GM13977 (cell line): ENCODE measurements around the gene SBF1.

Experiments used
- DNase-seq: peaks from one replicate; pipeline ENCODE4 v3.0.0; 2012; ENCODE audit warnings: low spot score
- in situ Hi-C: fragments of 300-500 bp; cut with MboI; formaldehyde crosslinking; loops from one replicate; pipeline ENCODE4 v1.12.0; 2022; ENCODE audit warnings: low sequenced_read_pairs, low pct_unique_long_range_greater_than_20kb, mixed read lengths, inconsistent platforms; ENCODE audit not compliant: unreplicated experiment
- TF ChIP-seq, protein P1 (sequence below): IDR thresholded peaks from 2 replicates; pipeline ENCODE4 v1.5.1; 2012; ENCODE audit warnings: mild to moderate bottlenecking, control low read depth; ENCODE audit not compliant: insufficient read depth; ENCODE audit errors: extremely low read depth, missing control alignments

SBF1 gene

DNA sequence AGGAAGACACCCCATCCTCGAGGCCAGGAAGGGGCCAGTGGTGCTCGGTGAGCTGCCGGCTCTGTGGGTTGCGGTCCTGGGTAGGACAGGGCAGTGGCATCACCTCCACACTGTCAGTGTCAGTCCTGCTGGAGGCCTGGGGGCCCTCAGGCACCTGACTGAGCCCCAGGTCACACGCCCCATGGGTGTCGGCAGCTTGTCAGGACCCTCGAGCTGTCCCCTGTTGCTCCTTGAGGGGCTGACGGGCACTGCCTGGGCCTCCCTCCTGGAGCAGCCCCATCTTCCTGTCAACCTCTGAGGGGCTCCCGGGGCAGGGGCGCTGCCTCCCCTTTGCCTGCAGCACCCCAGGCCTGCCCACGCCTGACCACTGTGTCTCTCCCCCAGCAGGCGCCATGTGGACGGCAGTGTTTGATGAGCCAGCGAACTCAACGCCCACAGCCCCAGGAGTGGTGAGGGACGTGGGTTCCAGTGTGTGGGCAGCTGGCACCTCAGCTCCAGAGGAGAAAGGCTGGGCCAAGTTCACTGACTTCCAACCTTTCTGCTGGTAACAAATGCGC is 35.4 kb downstream of the SBF1 start:
- no peak for DNase-seq
- in situ Hi-C loops, result no loop called here
- TF ChIP-seq, protein P1, sequence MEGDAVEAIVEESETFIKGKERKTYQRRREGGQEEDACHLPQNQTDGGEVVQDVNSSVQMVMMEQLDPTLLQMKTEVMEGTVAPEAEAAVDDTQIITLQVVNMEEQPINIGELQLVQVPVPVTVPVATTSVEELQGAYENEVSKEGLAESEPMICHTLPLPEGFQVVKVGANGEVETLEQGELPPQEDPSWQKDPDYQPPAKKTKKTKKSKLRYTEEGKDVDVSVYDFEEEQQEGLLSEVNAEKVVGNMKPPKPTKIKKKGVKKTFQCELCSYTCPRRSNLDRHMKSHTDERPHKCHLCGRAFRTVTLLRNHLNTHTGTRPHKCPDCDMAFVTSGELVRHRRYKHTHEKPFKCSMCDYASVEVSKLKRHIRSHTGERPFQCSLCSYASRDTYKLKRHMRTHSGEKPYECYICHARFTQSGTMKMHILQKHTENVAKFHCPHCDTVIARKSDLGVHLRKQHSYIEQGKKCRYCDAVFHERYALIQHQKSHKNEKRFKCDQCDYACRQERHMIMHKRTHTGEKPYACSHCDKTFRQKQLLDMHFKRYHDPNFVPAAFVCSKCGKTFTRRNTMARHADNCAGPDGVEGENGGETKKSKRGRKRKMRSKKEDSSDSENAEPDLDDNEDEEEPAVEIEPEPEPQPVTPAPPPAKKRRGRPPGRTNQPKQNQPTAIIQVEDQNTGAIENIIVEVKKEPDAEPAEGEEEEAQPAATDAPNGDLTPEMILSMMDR, result no peak

DNA sequence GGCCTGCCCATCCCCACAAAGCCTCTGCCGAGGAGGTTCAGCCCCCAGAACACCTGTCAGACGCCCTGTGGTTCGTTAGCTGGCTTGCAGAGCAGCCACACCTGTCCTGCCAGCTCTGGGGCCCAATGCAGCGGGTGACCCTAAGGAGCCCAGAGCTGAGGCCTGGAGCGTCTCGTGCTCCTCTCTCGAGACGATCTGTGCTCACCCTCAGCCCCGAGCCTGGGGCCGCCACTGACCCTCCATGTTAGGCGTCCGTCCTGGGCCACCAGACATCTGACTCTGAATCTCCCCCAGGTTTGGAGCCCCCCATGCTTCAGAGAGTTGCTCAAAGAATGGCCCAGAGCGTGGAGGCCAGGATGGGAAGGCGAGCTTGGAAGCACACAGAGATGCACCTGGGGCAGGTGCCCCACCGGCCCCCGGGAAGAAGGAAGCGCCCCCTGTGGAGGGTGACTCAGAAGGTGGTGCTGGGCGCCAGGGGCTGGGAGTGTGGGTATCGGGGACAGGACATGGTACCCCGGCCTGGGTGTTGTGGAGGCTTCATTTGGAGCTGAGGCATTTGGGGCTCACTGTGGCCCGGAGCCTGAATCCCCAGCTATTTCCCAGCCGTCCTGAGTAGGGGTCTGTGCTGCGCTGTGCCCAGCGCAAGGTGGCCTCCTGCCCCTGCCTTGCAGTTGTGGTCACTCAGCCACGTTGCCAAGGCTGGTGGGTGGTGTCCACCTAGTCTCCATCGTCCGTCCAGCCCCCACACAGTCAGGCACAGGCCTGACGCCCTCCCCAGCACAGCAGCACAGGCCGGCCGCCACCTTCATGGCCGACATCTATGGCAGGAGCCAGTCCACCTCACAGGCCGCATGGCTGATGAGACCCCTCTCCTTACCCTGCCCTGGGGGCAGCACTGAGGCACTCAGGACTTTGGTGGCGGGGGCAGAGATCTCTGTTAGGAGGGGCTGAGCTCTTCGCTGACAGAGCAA is 36.2 kb downstream of the SBF1 start:
- no peak for DNase-seq
- in situ Hi-C loops, result no loop called here
- TF ChIP-seq, protein P1, result no peak

DNA sequence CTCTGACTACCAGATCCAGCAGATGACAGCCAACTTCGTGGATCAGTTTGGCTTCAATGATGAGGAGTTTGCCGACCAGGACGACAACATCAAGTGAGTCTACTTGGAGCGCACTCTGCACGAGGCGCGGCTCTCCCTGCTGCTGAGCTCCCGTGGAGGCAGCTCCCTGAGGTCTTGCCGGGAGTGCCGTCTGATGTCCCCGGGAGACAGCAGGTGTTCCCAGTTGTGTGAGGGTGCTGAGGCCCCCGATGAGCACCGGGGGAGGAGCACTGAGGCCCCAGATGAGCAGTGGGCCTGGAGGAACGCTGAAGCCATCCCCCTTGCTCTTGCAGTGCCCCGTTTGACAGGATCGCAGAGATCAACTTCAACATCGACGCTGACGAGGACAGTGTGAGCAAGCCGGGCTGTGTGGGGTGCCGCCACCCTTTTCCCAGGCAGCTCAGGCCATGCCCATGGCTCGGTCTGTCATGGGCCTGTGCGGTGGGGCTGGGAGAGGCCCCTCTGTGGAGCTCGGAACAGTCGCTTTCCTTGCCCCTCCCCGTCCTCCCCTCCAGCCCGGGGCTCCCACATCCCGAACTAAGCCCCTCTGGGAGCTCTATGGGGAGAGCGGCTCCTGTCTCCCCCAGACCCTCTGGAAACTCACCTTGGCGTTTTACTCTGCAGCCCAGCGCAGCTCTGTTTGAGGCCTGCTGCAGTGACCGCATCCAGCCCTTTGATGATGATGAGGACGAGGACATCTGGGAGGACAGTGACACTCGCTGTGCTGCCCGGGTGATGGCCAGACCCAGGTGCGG is 37.1 kb downstream of the SBF1 start:
- in situ Hi-C loops, result no loop called here
- TF ChIP-seq, protein P1, result no peak
- DNase-seq, result no peak

DNA sequence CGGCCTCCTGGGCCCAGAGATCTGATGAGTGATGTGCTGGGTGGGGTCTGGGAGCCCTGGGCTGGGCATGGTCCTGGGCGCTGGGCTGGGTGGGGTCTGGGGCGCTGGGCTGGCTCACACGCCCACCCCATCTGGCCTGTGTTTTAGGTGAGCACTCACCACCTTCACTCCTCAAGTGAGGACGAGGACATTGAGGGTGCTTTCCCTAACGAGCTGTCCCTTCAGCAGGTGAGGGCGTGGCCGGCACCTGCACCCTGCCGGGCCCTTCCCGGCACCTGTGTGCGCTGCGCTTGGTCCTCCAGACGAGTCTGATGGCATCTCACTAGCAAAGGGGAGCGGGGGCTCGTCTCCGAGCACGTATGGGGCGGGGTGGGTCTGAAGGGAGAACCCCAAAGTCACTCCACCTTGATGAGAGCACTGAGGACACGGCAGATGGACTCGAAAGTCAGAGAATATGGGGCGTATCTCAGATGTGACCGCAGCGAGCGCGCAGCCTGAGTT is 37.9 kb downstream of the SBF1 start:
- DNase-seq, result no peak
- TF ChIP-seq, protein P1, result no peak
- in situ Hi-C loops, result no loop called here

DNA sequence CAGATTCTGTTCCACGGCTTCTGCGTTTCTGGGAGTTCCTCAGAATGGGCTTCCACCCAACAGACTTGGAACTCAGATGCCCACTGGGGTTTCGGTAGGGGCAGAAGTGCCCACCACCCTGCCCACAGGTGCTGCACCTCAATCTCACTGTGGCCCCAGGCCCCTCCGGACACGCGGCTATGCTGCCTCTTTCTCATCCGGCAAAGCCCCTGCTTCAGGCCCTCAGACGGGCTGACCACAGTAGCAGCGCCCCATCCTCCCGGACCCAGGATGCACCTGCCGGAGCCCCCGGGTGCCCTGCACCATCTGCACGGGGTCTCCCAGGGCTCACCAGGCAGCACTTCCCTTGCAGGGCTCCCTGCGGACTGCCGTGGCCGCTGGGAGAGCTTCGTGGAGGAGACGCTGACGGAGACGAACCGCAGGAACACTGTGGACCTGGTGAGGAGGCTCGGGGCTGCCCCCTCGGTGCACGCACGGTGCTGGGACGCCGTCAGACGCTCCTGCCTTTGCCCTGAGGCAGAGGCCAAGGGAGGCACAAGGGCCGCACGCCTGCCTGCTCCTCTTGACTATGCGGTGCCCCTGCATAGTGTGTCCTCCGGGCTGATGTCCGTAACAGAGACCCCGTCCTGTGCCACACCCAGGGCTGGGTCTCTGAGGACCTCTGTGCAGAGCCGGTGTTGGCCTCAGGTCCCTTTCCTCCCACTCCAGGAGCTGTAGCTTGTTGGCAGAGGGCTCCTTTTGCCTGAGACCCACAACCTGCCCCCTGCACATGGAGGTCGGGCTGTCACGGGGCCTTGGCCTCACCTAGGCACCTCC is 38.6 kb downstream of the SBF1 start:
- in situ Hi-C loops, result no loop called here
- DNase-seq, result no peak
- TF ChIP-seq, protein P1, result no peak
